Measurements from ENCODE around the gene TCF7L1.
"Not testable (repeated sequence)": the region's sequence is repeated elsewhere in the genome, so short reads cannot be mapped to it uniquely, and the experiment has no call there.

TCF7L1 gene

DNA sequence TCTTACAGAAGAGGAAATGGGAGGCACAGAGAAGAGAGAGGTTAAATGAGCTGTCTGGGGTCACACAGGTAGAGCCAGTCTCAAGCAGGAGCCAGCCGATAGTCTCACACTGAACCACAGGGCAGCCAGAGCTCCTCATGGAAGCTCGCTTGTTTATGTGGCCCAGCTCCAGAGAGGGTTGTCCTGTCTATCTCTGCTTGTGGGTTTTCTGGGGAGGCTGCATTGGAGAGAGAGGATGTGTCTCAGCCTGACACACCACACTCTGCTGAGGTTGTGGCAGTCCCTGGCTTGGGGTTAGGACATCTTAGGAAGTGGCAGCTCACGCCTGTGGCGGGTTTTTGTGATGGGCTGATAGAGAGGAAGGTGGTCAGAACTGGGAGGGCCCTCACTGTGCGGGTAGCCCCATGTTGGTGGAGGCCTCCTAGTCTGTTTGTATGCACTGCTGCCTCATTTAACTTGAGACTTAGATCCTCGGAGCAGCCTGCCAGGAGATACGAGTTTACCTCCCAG lies 52.3 kb downstream of the TCF7L1 start:
- DNase-seq = no peak

DNA sequence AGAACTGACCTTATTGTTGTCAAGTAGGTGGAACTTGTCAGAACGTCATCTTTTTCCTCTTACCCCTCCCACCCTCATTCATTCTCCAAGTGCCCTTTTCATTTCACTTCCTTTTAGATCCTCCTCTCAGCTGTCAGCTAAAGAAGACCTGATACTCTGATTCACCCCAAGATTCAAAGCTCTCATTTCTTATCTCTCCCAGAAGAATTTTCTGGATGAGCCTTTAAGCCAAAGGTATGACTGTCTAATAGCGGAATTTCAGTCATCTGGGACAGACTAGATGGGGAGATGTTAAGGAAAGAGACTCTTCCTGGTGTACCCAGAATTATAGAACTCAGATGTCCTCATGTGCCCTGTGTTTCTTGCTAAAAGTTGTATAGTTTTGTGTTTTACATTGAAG lies 53.9 kb downstream of the TCF7L1 start:
- DNase-seq = no peak

DNA sequence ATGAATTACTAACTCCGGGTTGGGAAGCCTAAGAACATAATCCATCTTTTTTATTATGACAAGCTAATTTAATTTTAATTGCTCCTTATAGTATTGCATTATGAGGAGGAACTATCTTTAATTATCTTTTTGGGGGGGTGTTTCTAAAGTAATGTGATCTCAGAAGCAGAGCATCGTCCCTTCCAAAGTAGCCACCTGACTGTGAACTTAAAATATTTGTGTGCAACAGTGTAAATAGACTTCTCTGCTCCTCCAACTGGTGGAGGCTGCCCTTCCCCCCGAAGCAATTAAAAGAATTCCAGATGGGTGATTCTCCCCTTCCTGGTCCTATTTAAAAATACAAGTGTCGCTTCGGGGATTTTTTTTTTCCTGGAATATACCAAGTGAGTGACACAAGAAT lies 55.7 kb downstream of the TCF7L1 start:
- no peak for DNase-seq

DNA sequence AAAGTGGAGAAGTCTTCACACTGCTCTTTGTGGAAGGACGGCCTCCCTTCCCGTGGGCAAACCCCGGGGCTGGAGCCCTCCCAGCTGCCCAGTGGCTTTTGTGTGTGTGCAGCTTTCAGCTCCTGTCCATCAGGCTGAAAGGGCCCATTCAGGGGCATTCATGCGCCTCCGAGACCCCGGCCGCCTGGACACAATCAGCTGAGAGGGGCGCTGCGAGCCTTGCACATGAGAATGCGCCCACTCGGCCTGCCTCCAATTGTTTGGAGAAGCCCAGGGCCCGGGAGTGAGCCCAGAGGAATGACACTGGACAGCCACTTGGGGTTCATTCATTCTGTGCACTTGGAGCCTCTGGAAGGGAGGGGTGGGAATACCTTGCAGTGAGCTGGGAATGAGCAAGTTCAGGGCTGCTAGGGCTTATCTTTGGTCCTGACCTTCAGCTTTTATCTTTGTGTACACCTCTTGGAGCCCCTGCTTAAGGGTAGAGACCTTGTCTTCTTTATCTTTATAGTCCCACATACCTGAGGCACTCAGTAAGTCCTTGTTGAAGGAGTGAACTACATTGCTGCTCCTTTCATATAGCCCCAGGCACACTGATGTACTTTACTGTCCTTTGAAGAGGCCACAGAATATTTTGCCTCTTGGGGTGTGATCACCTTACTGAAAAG lies 56.5 kb downstream of the TCF7L1 start:
- no peak for DNase-seq

DNA sequence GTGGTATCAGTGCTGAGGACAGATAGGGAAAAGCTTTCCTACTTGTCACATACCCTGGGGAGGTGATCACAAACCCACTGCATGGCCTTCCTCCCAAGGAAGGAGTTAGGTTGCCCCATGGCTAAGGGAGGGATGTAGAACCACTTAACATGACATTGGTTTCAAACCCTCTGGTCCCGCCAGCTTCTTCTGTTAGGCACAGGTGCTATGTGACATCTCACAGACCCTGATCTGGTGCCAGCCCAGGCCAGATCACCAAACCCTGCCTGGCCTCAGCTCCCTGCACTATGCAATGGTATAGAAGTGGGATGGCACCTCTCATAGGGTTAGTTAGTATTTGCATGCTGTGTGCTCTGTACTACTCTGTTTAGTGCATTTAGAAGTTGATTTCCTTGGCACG lies 58.0 kb downstream of the TCF7L1 start:
- DNase-seq = no peak

DNA sequence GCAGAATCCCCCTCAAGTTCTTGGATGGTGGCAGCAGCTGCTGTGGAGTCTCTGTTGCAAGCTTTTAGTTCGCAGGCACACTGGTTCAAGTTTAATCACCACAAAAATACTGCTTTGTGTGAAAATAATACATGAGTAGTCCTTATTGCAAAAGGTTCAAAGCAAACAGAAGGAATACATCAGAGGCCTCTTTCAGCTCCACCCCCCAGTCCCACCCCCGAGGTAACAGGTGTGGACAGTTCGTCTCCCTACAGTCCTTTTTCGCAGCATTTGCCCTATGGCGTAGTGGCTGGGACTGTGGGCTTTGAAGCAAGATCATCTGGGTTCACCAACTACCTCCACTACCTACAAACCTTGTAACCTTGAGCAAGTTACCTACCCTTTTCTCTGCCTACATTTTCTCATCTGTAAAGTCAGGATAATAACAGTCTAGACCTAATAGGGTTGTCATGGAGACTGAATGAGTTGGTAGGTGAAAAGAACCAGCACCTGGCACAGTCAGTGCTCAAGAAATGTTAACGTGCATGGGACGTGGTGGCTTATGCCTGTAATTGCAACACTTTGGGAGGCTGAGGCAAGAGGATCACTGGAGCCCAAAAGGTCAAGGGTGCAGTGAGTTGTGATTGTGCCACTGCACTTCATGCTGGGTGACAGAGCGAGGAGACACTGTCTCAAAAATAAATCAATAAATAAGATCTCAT lies 61.7 kb downstream of the TCF7L1 start:
- DNase-seq = no peak

DNA sequence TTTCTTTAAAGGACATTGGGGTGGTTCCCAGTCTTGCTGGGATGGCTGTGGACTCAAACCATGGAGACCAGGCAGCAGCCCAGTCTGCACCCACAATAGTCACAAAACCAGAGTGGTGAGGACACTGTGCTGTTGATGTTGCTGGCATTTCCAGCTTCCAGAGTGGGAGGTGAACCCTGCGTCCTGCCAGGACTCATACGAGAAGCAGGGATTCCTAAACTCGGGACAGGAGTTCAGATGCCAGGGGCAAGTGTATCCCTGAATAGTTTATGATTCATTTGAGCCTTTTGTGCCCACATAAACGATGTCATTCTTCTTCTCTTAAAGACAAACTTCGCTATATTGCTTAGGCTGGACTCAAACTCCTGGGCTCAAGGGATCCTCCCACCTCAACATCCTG lies 62.8 kb downstream of the TCF7L1 start:
- no peak for DNase-seq

DNA sequence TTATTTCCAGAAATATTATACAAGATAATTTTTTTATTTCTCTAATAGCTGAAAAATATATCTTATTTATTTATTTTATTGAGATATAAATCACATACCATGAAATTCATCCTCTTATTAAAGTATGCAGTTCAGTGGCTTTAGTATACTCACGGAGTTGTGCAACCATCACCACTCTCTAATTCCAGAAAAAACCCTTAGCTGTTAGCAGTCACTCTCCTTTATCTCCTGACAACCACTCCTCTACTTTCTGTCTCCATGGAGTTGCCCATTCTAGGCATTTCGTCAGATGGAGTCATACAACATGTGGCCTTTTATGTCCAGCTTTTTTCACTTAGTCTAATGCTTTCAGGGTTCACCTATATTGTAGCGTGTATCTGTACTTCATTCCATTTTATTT lies 66.5 kb downstream of the TCF7L1 start:
- DNase-seq = no peak

DNA sequence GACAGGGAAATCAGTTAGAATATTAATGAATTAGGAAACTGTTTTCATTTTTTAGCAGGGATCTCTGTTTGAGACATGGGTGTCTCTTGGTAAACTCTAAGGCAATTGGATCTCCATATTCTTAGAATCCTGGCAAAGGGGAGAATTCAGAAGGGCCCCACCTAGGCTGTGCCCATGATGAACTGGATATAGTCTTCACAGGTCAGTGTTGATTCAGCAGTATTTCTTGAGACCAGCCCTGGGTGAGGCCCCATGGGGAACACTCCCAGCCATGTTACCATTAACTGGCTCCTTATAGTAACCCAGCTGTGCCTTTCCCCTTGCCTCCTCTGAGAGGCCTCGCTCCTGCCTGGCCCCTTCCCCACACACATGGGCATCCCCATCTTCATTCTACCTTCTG lies 76.7 kb downstream of the TCF7L1 start:
- no peak for DNase-seq

DNA sequence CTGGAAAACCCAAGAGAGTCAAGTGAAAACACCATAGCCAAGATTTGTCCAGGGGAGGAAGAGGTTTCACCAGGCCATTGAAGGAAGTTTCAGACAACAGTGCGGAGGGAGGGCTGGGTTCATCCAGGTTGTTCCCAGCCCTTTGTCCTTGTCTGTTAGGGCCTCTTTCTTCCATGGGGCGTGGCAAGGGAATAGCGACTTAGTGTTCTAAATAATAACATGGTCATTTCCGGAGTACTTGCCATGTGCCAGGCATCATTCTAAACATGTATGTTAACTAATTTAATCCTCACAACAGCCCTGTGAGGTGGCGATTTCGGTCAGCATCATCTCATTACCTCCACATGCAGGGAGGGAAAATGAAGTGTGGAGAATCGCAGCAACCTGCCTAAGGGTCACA lies 77.3 kb downstream of the TCF7L1 start:
- no peak for DNase-seq

DNA sequence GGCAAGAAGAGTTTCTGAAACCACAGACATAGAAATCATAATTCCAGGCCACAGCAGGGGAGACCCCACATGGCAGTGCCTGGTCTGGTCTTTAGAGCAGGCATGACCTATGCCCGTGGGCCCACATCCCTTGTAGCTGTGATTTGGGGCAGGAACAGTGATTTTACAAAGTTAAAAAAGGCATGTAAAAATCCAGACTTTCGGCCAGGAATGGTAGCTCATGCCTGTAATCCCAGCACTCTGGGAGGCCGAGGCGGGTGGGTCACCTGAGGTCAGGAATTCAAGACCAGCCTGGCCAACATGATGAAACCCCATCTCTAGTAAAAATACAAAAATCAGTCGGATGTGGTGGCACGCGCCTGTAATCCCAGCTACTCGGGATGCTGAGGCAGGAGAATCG lies 78.4 kb downstream of the TCF7L1 start:
- DNase-seq = not testable (repeated sequence)

DNA sequence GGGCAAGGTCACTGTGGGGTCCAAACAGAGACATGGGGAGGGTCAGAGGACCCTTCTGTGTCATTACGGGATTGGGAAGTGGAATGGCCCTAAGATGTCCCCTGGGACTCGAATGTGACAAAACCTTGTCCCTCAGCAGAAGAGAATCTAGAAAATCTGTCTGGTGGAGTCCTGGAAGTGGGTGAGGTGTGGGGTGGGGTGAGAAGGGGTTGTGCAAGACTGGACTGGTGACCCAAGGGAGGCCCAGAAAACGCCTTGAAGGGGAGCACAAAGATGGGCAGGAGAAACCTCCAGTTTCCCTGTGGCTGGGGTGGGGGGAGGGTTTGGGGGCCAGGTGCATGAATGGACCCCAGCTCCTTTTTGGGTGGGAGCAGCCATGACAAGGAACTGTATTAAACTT lies 79.6 kb downstream of the TCF7L1 start:
- DNase-seq = no peak

DNA sequence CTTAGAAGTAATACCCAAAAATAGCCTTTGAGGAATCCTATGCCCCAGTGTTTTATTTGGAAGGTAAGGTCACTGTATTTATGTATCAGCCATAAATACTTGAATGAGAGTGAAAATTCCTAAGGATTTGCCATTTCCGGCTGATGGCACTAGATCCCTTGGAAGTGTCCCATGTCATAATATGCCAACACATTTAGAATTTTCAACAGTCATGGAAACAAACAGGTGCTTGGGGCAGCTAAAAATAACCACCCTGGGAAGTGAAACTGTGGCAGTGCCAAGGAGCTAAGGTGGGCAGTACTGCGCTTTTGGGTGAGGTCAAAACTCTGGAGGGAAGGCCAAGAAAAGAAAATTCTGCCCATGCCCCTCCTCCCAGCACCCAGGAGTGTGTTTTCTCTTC lies 80.2 kb downstream of the TCF7L1 start:
- no peak for DNase-seq

DNA sequence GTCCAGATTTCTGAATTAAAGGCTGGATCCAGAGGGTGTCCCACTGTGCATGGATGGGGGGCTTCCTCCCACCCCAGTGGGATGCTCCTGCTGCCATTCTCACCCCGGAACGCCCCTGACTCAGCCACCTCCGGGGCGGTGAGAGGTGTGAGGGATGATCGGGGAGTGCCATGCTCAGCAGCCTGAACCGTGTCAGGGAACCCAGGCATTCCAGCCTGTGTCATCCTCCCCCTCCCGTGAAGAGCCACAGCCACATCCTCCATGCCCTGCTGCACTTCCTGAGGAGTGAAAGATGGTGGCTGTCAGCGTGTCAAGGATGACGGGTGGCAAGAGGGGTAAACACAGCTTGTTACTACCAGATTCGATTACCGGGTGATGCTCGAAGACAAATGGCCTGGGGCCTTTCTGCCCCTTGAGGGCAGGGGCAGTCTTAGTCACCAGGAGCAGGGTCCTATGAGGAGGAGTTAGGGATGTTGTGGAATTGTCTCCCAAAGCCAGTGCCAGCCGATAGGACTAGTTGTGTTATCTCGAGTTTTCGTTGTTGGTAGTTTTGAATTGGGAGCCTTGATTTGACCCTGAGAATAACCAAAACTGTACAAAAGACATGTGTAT lies 80.8 kb downstream of the TCF7L1 start:
- no peak for DNase-seq

DNA sequence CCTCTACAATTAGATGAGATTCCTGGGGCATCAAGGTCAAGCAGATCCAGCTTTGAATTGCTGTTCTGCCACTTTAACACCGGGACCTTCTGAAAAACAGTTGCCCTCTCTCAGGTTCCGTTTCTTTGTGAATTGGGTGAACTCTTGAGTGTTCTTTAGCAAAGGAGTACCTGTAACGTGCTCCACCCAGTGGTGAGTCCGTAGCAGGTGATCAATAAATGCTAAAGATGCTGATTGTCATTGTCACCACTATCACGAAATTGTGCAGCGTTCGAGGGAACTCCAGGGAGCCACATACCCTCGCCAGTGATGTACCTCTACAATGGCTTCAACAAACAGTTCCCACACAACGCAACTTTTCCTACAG lies 81.9 kb downstream of the TCF7L1 start:
- DNase-seq = no peak

DNA sequence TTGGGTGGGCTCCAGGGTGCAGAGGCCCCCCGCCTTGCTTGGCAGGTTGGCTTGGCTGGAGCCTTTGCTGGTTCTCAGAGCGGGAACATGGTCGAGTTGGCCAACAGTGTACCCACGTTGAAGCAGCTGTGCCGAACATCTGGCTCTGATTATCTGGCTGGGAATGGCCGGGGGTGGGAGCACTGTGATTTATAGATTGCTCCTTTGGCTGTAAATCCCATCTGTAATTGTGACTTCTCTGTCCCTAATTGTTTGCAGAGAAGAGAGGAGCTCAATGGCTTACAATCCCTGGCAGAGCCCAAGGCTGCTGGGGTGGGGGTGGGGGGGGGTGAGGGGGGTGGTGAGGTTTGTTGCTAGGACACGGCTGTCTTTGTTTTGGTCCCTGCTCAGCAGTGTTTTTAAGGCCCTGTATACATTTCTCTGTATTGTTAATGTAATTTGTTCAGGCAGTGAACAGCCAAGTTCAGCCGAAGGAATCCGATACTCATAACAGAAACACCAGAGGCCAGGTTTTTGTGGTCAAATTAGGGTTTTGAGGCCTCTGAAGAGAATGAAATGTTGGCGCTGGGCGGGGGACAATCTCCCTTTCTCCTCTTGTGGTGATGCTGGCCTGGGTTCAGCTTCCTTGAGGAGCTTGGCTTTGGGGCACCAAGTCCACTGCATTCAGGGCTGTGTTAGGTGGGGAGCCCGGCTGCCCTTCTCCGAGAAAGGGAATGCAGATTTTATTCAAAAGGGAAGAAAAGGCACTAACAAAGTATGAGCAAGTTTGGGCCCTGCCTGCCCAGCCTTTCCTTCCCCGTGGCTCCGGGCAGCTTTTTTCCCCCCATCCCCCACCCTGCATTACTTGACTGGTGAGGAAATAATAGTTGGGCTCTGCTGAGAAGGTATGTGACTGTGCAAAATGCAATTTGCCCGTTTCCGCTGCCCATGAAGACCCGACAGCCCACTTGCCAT lies 82.5 kb downstream of the TCF7L1 start:
- DNase-seq = no peak

DNA sequence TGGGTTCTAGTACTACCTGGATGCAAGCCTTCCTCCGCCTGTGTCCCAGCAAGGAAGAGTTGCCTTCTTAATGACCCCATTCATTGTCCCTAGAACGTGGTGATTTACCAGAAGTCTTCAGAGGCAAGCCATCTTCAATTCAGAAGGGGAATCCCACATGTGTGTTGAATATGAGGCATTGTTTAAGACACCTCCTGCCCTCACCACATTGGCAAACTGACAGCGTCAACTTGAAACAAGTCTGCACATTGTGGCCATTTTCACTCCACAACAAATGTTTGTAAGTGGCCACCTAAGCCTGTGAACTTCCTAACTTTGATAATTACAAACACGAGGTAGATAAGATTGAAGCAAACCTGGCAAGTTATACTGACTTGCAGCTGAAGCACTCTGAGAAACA lies 83.7 kb downstream of the TCF7L1 start:
- DNase-seq = no peak

DNA sequence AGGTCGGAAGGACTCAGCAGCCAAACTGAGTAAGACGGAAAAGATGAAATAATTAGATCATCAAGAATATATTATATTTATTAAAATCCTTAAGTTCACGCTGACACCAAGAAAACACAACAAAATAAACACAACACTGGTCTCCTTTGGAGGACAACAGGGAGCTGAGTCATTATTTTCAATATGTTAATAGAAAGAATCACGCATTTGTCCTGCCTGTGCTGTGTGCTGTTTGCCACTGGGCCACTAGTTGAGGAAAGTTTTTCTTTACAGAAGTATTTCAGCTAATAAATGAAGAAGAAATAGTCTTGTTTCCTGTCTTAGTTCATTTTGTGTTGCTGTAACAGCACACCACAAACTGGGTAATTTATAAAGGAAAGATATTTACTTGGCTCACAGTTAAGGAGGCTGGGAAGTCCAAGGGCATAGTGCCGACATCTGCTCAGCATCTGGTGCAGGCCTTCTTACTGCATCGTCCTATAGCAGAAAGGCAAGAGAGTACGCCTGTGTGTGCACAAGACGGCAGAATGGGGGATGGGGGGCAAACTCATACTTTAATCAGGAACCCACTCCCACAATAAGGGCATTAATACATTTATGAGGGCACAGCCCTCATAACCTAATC lies 88.0 kb downstream of the TCF7L1 start:
- DNase-seq = no peak

DNA sequence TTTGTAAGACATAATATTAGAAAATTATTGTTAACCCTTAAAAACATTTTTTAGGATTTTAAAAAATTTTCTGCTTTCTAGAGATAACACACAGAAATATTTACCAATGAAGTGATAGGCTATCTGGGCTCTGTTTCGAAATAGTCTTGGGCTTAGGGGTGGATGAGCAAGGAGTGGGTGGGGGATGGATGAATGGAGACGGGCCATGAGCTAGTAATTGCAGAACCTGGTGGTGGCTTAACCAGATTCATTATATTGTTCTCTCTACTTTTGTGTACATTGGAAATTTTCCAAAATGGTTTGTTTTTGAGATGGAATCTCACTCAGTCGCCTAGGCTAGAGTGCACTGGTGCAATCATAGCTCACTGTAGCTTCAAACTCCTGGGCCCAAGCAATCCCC lies 89.6 kb downstream of the TCF7L1 start:
- DNase-seq = no peak

DNA sequence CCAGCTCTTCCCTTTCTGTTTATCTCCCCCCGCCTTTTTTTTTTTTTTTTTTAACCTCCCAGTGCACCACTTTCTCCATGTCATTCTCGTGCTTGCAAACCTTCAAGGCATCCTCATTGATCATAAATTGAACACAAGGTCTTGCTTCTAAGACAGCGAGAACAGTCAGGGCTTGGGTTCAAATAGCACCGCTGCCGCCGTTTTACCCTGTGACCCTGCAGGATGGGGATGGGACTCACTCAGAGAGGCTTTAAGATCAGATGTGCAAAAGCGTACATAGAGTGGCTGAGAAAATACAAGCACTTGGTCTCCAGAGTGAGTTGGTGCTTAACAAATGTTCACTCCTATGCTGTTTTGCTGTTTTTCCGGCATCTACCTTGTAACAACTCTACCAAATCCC lies 93.6 kb downstream of the TCF7L1 start:
- DNase-seq = no peak

DNA sequence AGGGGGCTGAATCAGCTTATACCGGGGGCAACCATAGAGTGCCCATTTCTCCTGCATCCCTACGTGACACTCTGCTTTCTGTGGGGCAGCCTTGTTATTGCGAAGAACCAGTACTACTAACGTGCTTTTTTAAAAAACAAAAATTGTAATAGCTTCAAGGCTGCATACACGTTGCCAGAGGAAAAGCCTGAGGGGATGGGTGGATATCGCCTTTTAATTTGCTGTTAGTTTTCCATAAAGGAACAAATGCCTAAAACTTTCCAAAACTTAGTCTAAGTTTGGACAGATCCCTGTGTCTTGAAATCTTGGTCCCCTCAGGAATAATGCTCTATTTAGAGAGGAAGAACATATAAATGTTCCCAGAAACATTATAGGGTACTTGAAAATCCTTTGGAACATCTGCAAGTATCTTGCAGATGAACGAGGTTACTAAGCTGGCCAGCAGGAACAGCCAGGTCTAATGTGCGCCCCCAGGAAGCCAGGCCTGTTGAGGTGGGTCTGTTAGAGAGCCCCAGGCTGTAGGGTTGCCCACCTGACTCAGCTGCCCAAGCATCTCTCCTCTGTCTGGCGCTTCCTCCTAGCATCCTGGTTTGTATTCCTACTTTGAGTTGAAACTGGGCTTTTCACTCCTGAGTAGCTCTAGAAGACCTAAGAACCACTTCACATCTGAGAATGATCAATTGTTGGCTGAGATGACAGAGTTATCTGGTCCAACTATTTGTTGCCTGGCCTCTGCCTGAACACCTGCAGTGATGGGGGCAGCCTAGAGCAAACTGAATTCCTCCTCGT lies 97.7 kb downstream of the TCF7L1 start:
- no peak for DNase-seq

DNA sequence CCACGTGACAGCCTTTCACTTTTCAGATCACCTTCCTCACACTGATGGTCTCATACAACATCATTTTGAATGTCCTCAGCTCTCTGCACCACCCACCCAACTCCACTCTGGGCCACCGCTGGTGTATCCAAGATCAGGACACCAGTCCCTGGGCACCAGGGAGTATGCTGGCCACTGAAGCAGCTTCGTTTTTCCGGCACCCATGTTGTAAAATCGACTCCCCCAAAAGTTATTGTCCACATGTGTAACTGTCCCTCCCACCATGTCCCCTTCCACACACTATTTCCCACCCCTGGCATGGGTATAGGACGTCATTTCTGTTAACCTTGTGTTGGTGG lies 98.2 kb downstream of the TCF7L1 start:
- no peak for DNase-seq
